ENCODE data around the gene SV2C.

SV2C gene

DNA sequence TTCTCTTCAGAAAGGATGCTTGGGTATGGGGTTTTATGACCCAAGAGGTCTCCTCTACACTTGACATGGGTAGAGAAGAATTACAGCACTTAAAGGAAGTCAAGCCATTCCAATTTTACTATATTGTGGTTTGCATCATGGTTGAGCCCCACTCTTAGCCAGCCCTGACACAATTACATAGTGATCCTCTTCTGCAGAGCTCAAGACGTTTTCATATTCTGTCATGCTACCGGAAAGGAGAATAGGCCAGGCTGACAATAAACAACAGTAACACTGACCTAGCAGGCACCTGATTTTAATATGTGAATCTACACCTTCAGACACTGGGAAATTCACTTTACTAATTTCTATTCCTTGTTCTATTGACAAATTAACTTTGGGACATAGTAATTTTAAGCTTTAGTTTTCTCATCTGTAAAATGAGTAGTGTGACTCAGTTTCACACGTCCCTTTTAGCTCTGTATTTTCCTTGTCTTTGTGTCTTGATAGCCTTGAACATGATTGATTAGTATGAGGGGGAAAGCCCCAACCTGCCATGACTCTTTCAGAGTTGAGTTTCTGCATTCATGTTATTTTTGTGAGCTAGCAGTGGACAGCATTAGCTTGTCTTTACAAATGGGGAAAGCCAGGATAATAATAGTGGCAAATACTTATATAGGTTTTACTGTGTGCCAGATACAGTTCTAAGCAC is 83.8 kb downstream of the SV2C start:
- no peak for DNase-seq

DNA sequence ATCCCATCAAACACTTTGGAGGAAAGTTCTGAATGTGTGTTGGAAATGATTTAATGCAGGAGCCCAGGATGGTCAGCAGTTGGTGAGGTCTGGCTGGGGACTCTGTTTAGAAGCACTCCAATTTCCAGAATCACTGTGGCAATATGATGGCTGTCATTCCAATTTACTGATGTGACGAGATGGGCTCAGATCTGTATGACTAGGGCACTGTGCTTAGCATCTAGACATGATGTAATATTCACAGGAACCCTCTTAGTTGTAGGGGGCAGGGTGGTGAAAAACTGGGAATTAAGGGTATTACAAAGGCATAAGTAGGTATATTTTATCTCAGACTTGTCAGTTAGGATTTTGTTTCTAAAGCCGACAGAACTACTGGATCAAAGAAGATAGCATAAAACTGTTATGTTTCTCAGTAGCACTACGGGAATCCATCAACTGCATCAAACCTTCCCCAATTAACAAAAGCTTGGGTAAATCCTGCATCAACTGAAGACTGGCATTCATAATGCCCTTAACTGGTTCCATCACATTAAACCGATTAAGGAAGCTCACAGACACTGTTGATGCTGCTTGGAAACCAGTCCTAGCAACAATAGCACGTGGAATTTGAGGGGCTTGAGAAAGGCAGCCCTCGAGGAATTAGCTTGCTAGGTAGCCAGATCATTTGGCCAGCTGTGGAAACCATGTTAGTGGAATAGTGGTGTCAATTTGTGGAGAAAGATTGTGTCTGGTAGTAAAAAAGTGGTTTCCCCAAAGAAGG is 86.1 kb downstream of the SV2C start:
- DNase-seq = no peak

DNA sequence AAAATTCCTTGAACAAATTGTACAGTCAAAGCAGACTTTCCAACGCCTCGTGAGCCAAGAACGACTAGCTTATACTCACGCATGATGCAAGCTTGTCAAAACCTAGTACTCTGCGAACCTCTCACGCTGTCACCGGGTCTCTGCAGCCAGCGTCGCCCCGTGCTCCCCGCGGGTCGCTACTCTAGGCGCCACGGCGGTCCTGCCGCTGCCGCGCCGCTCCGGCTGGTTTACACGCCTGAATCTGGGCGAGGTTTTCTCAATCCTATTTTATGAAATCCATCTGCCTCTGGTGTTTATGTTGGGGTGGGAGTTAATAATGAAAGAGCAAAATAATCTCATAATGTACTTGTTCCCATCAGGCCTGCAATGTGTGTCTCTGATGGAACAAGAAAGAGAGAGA is 90.9 kb downstream of the SV2C start:
- no peak for DNase-seq

DNA sequence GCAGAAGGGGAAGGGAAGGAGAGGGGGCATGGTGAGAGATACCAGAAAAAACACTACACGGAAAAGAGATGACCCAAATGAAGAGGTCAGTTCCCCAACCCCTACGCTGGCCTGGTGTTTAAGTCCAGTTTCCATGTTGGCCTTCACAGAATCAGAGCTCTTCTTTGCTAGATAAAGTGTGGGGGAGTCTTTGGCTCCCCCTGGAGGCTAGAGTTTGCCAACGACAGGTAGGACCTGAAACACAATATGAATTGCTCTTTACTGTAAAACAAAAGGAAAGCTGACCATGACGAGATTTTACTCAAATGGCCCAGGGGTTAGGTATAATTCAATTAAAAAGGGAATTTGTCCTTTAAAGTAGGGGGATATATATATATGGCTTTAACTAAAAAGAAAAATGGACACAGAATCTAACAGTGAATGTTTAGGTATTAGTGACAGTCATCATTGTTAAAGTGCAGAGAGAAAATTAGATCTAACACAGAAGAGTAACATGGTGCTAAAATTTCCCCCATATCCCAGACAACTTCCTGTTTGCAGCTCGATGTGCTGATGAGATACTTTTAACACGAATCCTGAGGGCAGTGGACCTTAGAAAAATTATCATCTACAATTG is 92.0 kb downstream of the SV2C start:
- DNase-seq = no peak

DNA sequence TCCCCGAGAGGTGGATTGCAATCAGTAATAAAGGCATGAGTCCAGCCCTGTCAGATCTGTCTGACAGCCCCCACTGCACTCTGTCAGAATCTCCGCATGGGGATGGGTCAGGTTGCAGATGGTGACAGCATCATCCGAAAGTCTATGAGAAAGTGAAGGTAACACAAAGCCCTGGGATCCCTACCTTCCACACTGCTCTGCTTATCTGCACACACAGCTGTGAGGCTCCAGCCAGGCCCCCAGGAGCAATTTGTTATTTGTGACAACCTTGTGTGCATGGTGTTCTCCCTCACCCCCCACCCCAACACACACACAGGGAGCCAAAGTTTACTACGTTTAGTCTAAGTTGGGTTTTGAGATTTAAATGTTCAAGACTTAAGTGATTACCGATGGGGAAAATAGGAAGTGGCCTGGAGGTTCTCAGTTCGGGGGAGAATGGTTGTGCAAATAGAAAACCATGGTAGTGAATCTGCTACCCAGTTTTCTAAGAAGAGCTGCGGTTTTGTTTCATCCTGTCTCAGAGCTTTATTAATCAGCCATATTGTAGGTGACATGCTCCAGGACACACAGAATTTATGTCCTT is 92.7 kb downstream of the SV2C start:
- DNase-seq = no peak

DNA sequence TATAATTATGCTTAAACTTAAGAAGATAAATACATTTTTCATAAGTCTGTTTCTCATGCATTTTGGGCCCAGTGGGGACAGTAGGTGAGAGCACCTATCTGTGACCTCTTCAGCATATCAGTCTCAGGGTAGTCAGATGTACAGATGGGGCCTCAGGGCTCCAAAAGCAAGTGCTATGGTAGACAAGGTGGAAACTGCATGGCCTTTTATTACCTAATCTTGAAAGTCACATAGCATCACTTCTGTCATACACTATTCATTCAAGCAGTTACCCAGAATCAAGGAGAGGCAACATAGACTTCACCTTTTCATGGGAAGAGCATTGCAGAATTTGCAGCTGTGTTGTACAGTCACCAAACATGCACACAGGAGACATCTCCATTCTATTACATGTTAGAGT is 94.8 kb downstream of the SV2C start:
- DNase-seq = no peak

DNA sequence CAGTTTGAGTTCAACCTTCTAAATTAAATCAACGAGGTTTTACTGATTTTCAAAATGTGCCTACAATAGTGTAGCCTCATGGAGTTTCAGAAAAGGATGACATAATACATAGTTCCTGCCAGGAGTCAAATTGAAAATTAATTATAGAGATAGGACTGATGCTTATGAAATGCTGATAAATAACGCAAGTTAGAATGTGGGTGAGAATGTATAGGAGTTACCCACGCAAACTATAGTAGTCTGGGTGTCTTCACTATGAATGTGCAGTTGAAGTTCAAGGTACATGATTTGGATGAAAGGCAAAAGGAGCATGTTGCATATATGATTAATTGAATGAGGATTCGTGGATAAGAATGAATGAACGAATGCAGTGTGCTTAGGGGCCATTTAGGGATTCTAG is 95.7 kb downstream of the SV2C start:
- no peak for DNase-seq

DNA sequence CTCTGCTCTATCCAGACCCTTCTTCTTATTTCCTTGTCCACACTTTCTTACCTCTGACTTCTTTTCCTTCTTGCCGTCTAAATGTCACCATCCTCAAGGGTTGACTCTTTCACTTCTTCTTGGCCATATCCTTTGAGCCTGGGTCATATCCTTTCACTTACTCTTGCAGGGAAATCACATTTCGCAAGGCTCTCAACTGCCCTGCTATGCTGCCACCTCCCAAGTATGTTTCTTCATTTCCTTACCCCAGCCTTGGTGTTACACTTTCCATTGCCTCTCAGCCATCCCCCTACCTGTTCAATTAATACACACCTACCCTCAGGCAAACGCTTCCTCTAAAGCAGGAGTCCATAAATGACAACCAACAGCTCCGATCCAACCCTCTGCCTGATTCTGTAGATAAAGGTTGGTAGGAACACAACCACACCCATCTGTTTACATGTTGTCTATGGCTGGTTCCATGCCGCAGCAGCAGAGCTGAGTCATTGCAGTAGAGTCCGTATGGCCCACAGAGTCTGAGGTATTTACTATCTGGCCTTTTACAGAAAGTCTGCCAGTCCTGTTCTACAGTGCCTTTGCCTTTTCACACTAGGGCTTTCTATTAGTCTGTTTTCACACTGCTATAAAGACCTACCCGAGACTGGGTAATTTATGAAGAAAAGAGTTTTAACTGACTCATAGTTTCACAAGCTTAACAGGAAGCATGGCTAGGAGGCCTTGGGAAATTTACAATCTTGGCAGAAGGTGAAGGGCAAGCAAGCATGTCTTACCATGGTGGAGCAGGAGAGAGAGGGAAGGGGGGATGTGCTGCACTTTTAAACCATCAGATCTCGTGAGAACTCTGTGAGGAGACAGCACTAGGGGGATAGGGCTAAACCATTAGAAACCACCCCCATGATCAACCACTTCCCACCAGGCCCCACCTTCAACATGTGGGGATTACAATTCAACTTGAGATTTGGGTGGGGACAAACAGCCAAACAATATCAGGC is 97.9 kb downstream of the SV2C start:
- no peak for DNase-seq

DNA sequence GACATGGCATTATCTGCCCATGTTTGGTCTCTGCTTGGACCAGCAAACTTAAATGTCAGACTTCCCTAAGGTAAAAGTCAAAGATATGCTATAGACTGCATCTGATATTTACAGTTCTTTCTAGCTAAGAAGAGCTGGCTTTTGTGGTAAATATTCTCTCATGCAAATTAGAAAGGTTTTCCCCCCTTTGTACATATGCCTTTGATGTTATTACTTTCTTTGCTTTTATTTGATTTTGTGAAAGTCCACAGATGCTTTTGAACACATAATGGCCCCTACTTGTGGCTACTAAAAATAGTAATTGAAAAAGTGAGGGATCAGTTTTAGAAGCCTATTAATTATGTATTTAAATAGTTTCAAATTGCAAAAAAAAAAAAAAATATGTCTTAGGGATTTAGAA is 104.2 kb downstream of the SV2C start:
- no peak for DNase-seq

DNA sequence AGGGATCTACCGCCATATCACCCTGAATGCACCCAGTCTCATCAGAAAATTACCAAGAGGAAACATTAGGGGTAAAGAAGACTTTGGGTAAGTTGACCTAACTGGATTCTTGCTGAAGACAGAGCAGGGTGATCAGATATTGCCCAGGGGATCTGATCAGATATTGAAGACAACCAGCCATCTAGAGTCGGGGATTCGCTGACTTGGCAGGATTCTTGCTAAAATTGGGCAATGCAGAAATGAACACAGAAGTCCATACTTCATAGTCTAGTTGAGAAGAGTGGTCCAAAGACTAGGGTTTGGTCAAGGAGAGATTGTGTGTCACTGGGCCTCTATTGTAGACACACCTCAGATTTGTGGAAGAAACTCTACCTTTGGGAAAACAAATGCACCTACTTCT is 107.2 kb downstream of the SV2C start:
- DNase-seq = no peak

DNA sequence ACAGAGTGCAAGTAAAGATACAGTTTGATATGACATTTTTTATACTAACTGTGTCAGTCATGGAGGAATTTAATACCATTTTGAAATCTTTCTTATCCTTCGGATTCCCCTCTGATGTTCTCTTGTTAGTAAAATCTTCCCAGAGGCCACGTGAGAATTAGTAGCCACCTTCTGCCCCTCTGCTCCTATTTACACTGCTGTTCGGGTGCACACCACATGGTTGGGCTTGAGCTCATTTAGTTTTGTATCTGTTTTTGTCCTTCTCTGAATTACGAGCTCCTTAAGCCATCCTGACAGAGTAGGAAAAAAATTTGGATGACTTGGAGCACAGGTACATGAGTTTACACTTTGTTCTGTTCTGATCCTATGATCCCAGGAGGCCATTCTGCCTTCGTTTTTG is 109.7 kb downstream of the SV2C start:
- DNase-seq = no peak

DNA sequence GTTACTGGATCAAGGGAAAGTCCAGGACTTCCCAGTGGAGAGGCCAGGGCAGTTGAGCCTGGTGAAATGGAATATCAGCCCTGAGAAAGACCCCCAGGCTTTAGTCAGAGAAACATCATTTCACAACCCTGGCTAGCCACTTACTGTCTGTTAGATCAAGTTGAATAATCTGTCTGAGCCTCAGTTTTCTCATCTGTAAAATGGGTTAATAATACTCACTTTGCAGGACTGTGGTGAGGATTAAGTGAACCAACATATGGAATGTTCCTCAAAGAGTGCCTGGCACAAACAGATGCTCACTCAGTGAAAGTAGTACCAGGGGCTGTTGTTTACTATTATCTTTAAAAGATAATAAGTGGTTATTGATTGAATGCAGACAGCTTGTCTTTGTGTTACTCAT is 110.5 kb downstream of the SV2C start:
- DNase-seq = no peak

DNA sequence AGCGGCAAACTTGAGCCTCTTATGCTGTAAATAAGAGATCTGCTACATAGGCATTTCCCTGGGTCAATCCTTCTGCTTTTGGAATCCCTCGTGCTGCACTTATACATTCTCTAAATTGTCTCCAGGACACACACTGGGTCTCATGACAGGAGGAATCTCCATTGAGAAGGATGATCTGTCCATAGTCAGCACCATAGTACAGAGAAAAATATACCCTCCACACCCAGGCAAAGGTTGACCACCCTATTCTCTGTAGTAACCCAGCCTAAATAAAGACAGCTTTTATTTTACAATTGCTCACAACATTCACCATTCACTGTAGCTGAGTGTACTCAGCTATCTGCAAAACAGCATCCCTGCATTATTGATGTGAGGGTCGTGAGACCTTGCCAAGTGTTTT is 111.2 kb downstream of the SV2C start:
- DNase-seq = no peak

DNA sequence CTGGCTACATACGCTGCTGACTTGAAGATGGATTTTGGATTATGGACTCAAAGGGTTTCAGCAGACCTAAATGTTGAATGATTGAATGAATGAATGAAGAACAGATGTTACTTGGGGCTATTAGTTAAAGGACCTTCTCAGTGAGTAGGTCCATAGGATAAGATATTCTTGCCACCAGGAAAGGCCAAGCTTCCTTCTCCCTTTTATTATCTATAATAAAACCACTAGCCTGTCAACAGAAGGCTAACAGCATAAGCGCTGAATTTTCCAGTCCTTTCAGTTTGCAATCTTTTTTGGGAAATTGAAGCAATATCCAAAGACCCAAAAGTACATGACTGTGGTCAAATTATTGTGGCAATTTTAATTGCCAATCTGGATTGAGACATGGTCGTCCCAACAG is 113.3 kb downstream of the SV2C start:
- no peak for DNase-seq

DNA sequence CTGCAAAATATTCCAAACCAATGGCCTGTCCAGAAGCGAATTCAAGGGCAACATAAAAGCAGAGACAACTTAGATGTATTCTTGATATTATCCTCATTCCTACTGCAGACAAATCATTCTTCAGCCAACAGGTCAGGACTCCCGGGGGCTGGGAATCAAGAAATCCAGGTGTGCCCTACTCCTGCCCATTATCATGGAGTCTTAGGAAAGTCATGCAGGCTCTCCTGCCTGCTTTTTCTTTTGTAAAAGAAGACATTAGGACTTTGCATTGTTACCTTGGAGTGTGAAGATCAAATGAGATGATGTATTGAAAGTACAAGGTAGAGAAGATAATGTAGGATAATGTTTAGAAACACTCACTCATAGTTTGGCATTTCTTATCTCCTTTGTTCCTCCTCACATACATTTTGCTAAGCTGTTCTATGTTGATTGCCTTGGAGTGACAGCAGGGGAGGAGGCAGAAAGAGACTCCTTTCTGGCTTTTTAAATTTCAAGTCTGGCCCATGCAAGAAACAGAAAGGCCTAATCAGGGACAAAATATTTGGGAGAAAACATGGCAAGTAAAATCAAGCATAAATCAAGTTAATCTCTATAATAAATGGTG is 113.8 kb downstream of the SV2C start:
- no peak for DNase-seq

DNA sequence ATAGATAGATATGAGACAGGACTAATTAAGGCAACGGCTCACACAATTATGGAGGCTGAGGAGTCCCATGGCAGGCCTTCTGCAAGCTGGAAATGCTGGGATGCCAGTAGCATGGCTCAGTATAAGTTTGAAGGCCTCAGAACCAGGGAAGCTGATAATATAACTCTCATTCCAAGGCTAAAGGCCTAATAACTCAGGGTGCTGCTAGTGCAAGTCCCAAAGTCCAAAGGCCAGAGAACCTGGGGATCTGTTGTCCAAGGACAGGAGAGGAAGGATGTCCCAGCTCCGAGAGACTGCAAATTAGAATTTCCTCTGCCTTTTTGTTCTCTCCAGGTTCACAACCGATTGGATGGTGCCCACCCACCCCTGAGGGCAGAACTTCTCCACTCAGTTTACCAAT is 114.5 kb downstream of the SV2C start:
- DNase-seq = no peak

DNA sequence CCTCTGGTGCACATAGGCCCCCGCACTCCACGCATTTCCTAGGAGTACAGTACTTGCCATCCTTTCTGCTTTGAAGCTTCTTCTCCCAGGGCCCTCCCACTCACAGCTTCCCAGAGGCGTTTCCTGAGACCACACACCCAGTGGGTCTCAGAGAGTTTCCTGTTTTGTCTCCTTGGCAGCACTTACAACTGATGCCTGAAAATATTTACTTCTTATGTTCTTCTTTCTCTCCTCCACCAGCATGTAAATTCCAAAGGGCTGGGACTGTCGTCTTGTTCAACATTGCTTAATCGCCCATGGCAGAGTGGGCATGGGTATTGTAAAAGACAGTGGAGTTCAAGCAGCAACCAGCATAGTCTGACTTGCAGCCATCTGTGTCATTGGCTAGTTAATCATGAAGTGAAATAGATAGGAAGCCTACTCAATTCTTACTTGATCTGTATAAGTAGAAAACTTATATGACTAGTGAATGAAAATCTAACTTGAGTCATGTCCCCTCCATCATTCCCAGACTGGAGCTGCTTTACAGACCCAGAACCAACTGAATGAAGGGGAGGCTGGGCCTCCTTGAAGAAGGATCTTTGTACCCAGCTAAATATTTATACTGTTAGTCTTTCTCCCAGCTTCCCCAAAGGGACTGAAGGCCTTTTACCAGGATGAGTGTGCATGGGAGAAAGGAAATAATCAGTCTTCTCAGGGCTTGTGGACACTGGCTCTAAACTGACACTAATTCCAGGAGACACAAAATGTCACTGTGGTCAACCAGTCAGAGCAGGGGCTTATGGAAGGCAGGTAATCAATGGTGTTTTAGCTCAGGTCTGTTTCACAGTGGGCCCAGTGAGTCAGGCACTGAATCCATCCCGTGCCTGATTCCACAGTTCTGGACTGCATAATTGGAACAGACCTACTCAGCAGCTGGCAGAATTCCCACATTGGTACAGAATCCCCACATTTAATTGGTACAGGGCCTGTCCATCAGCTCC is 116.4 kb downstream of the SV2C start:
- no peak for DNase-seq

DNA sequence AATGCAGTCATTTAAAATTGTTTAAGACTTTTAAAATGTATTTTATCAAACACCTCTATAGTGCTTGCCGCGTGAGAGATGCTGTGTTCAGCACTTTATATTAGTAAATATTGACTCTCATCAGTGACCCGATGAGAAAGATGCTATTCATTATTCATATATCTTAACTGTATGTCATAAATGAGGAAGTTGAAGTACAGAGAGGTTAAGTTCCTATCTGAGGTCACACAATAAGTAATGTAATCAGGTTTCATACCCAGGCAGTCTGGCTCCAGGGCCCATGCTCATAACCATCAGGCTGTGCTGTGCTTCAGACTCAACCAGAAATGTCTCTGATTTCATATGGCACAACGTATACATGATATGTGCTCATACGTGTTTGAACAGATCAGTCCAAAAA is 119.0 kb downstream of the SV2C start:
- no peak for DNase-seq

DNA sequence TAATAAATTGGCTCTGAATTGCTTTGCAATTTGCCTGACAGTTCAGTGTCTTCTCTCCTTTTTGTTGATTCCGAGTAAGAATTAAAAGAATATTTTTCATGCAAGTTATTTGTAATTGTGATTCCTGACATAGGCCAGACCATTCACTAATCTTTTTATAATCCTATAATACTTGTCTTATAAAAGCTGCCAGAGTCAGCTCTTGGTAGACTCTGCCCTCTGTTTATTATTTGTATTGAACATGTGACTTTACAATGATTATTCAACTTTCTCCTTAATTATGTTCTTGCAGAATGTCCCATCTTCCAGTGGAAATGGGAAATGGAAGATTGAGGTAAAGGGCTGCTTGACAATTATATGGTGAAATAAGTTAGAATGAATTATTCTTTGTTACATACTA is 121.0 kb downstream of the SV2C start:
- no peak for DNase-seq

DNA sequence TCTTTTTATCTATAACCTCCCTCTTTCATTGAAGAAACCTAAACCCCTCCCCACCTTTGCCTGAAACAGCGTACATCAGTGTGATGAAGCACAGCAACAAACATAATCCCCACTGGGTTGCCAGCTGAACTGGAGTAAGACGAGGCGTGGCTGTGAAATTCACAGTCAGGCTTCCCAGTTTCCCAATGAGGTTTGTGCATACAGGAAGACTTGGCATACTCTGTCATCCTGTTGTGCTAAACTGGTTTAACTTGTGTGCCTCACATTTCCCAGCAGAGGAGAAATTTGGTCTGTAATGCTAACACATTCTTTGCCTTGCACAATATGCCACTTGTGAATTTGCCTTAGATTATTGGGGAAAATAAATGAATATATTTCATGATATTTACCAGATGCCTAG is 121.5 kb downstream of the SV2C start:
- DNase-seq = no peak

DNA sequence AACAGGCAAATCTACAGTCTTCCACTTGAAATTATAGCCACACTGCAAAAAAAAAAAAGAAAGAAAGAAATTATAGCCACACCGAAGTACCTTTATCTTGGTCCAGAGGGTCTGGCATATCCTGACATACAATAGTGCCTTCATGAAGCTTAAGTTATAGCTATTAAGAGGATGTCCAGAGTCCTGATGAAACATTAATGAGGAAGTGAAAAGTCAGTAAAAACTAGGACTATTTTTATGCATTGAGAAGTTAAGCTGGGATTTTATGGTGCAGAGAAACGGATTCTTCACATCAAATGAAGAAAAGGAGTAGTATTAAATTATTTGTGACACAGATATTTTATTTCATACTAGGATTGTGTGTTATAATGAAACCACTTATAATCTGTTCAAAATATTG is 123.9 kb downstream of the SV2C start:
- no peak for DNase-seq

All from NCI-H1417 treated with DMSO at 0.1 percent for 48 hours (cell line).